K562 (cell line): Measurements from ENCODE around the gene PTCH1. TPM values are rescaled to one million over a fixed set of nuclear protein-coding genes. Genes with fewer than 3 reads are reported as not detected.

ENCODE experiments used
- ATF1 ChIP-seq, 2 experiments: fragments of 450-650 bp in 1 of 2; IDR thresholded peaks; 2 replicates each; pipeline ENCODE4 v1.6.1; 2016; ENCODE audit warnings: missing compliant biosample characterization in 1 of 2, missing genetic modification characterization in 1 of 2
- BRD9 ChIP-seq: fragments of 450-650 bp; IDR thresholded peaks from 2 replicates; pipeline ENCODE4 v1.6.1; 2018; ENCODE audit warnings: low read depth; ENCODE audit not compliant: partially characterized antibody
- CBFA2T3 ChIP-seq: fragments of 450-650 bp; IDR thresholded peaks from 2 replicates; pipeline ENCODE4 v1.6.1; 2017
- CHD4 ChIP-seq: fragments of 200-600 bp; sonication (generic); IDR thresholded peaks from 3 replicates; pipeline ENCODE4 v1.6.1; 2012; ENCODE audit warnings: low read depth, mild to moderate bottlenecking, mixed read lengths, low read length, inconsistent platforms; ENCODE audit not compliant: insufficient read depth, insufficient replicate concordance, poor library complexity, severe bottlenecking
- FOXA1 ChIP-seq: fragments of 450-650 bp; IDR thresholded peaks from 2 replicates; pipeline ENCODE4 v1.6.1; 2016; ENCODE audit warnings: mild to moderate bottlenecking, borderline replicate concordance
- KDM1A ChIP-seq, 2 experiments: fragments of 450-650 bp; IDR thresholded peaks; 2 replicates each; pipeline ENCODE4 v1.6.1; 2016; ENCODE audit warnings: mild to moderate bottlenecking in 2 of 2
- KLF13 ChIP-seq: fragments of 450-650 bp; IDR thresholded peaks from 2 replicates; pipeline ENCODE4 v1.6.1; 2016; ENCODE audit warnings: missing genetic modification characterization, low read depth, mild to moderate bottlenecking, missing compliant biosample characterization, moderate library complexity, borderline replicate concordance
- MECOM ChIP-seq: fragments of 250-450 bp; sonication (Bioruptor Pico); IDR thresholded peaks from 2 replicates; pipeline ENCODE4 v1.8.0; 2022; ENCODE audit warnings: inconsistent platforms
- MEF2A ChIP-seq: IDR thresholded peaks from 2 replicates; pipeline ENCODE4 v1.6.1; 2011; ENCODE audit warnings: low read depth, mild to moderate bottlenecking, low read length, moderate library complexity; ENCODE audit not compliant: control insufficient read depth
- MEIS2 ChIP-seq: fragments of 450-650 bp; IDR thresholded peaks from 2 replicates; pipeline ENCODE4 v1.6.1; 2014; ENCODE audit warnings: mild to moderate bottlenecking; ENCODE audit not compliant: partially characterized antibody
- MXI1 ChIP-seq: IDR thresholded peaks from 2 replicates; pipeline ENCODE4 v1.6.1; 2011; ENCODE audit warnings: low read depth, mild to moderate bottlenecking, improper control_type of control experiment, low read length
- PATZ1 ChIP-seq: fragments of 250-450 bp; sonication (Bioruptor Pico); IDR thresholded peaks from 2 replicates; pipeline ENCODE4 v1.5.0; 2020; ENCODE audit warnings: mild to moderate bottlenecking, borderline replicate concordance
- PBX2 ChIP-seq, 2 experiments: IDR thresholded peaks in 1 of 2; conservative IDR thresholded peaks in 1 of 2; 2 replicates each; pipeline ENCODE4 v1.6.1; 2016; ENCODE audit warnings: low read depth in 2 of 2, mild to moderate bottlenecking in 1 of 2, missing compliant biosample characterization in 1 of 2, missing genetic modification characterization in 1 of 2, moderate library complexity in 1 of 2
- PHF21A ChIP-seq: fragments of 450-650 bp; IDR thresholded peaks from 2 replicates; pipeline ENCODE4 v1.6.1; 2017; ENCODE audit warnings: low read depth, borderline replicate concordance
- RCOR1 ChIP-seq, 2 experiments: IDR thresholded peaks; 2 replicates each; pipeline ENCODE4 v1.6.1; 2012; ENCODE audit warnings: low read depth in 2 of 2, low read length in 2 of 2, borderline replicate concordance in 1 of 2, improper control_type of control experiment in 1 of 2
- SREBF1 ChIP-seq: fragments of 150-350 bp; IDR thresholded peaks from 2 replicates; pipeline ENCODE4 v1.6.1; 2014; ENCODE audit warnings: antibody characterized with exemption, low read depth, low read length, borderline replicate concordance
- XRCC3 ChIP-seq: fragments of 450-650 bp; IDR thresholded peaks from 2 replicates; pipeline ENCODE4 v1.6.1; 2017; ENCODE audit warnings: mild to moderate bottlenecking, moderate library complexity
- ZNF41 ChIP-seq: fragments of 250-450 bp; sonication (Bioruptor Pico); conservative IDR thresholded peaks from 2 replicates; pipeline ENCODE4 v1.4.0; 2020; ENCODE audit warnings: mild to moderate bottlenecking
- polyA plus RNA-seq, 8 experiments: library from polyadenylated mRNA; depleted of rRNA in 4 of 8; stranded (reverse) in 5 of 8; unstranded in 3 of 8; fragments of >200 nt; fragmentation: Nextera tagmentation in 2 of 8; fragmentation: Illumina TruSeq in 1 of 8; extraction: Ambion mirVana in 2 of 8; extraction: Trizol in 1 of 8; gene quantifications; 2 replicates each; pipeline versions ENCODE4 v1.2.1 to v1.2.3, GENCODE V29; 2011 to 2014; ENCODE audit warnings: inconsistent platforms in 1 of 8, missing spikeins in 1 of 8
- total RNA-seq, 7 experiments: library from RNA; depleted of rRNA in 6 of 7; stranded (reverse); fragments of >200 nt in 6 of 7; fragmentation: Illumina TruSeq in 2 of 7; extraction: Trizol in 2 of 7; gene quantifications; 2 replicates each; pipeline versions ENCODE4 v1.2.1 to v1.2.3, GENCODE V29; 2011 to 2021; ENCODE audit warnings: low replicate concordance in 1 of 7
- TF ChIP-seq, protein P1 (sequence below): fragments of 250-450 bp; sonication (Bioruptor Pico); IDR thresholded peaks from 2 replicates; pipeline ENCODE4 v1.8.0; 2021; ENCODE audit warnings: mild to moderate bottlenecking, moderate library complexity
- TF ChIP-seq, protein P2 (sequence below): fragments of 250-450 bp; sonication (Bioruptor Pico); IDR thresholded peaks from 2 replicates; pipeline ENCODE4 v1.4.0; 2020; ENCODE audit warnings: borderline replicate concordance

Gene PTCH1
- total and polyA plus RNA-seq, 9 of the 15 experiments (the other 6 are each of a cell fraction or from before 2014, with no cell fraction given), result 0.70 to 9.9 (median 3.8) TPM

- no peak for TF ChIP-seq PBX2 (CRISPR knock-in tag; IDR thresholded peaks at IDR 0.05; ENCODE audit: low read depth)
- TF ChIP-seq PBX2 (tag; conservative IDR thresholded peaks at IDR 0.05; ENCODE audit: low read depth), result peak; percentile 89
- no peak for TF ChIP-seq CHD4
- no peak for TF ChIP-seq FOXA1
- TF ChIP-seq MEF2A, result no peak
- peak; percentile 7; the same call in 1 of the 2 replicates for TF ChIP-seq CBFA2T3
- TF ChIP-seq KDM1A (IDR thresholded peaks at IDR 0.05), result peak; percentile 69 to 77; a peak in 3 of 4 replicates
- TF ChIP-seq MXI1, result no peak
- TF ChIP-seq ZNF41 (CRISPR knock-in tag), result no peak
- no peak for TF ChIP-seq PATZ1
- peak; percentile 59; the same call in 1 of the 2 replicates for TF ChIP-seq MECOM (CRISPR knock-in tag)
- no peak for TF ChIP-seq PHF21A
- TF ChIP-seq MEIS2, result peak; percentile 92
- TF ChIP-seq RCOR1 (IDR thresholded peaks at IDR 0.05; ENCODE audit: borderline replicate concordance in 1 of 2, low read depth in 2 of 2, low read length in 2 of 2), result peak in 1 of 2 experiments; percentile 84; a peak in 2 of 4 replicates
- no peak for TF ChIP-seq SREBF1
- TF ChIP-seq BRD9, result no peak
- TF ChIP-seq ATF1 (CRISPR knock-in tag; IDR thresholded peaks at IDR 0.05), result no peak
- TF ChIP-seq ATF1 (tag; IDR thresholded peaks at IDR 0.05), result no peak
- TF ChIP-seq, protein P1, sequence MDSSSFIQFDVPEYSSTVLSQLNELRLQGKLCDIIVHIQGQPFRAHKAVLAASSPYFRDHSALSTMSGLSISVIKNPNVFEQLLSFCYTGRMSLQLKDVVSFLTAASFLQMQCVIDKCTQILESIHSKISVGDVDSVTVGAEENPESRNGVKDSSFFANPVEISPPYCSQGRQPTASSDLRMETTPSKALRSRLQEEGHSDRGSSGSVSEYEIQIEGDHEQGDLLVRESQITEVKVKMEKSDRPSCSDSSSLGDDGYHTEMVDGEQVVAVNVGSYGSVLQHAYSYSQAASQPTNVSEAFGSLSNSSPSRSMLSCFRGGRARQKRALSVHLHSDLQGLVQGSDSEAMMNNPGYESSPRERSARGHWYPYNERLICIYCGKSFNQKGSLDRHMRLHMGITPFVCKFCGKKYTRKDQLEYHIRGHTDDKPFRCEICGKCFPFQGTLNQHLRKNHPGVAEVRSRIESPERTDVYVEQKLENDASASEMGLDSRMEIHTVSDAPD (CRISPR knock-in tag), result no peak
- TF ChIP-seq, protein P2, sequence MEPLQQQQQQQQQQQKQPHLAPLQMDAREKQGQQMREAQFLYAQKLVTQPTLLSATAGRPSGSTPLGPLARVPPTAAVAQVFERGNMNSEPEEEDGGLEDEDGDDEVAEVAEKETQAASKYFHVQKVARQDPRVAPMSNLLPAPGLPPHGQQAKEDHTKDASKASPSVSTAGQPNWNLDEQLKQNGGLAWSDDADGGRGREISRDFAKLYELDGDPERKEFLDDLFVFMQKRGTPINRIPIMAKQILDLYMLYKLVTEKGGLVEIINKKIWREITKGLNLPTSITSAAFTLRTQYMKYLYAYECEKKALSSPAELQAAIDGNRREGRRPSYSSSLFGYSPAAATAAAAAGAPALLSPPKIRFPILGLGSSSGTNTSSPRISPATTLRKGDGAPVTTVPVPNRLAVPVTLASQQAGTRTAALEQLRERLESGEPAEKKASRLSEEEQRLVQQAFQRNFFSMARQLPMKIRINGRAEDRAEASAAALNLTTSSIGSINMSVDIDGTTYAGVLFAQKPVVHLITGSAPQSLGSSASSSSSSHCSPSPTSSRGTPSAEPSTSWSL (CRISPR knock-in tag), result no peak
- TF ChIP-seq KLF13, result no peak
- no peak for TF ChIP-seq XRCC3
Measured at GRCh38 chr9:95488954-95489353, 27.8 kb downstream of the PTCH1 start (continued).
